DMS114 treated with DMSO at 0.1 percent for 48 hours (cell line): ENCODE data around the gene PRKD1.

Source experiments
- DNase-seq: peaks from one replicate; lab custom pipeline; 2025; ENCODE audit not compliant: unreplicated experiment; lab: John Stamatoyannopoulos, UW

Gene PRKD1

GRCh38 chr14:29687071-29687765 lies 240.4 kb downstream of the PRKD1 start:
- DNase-seq = no peak

DNA sequence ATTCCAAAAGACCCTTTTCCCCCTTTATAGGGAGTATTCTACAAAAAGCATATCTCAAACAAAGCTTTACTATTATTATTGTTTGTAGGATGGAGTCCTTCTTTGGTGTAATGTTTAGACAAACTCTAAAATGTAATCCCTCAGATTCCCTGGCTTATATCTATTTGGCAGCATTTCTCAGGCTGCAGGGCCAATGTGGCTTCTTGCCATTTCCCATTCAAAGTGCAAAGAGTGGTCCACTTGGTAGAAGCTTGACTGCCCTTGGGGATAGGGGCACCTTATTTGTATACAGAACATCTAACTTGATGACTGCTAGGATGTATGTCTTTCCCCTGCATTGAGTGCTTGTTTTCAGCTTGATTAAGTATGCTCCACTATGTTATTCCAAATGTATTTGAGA lies 242.7 kb downstream of the PRKD1 start:
- DNase-seq = no peak

GRCh38 chr14:29682789-29683188 lies 244.9 kb downstream of the PRKD1 start:
- DNase-seq = no peak

- DNase-seq = no peak
Measured at GRCh38 chr14:29681316-29681715, 246.3 kb downstream of the PRKD1 start.

- DNase-seq = no peak
Measured at GRCh38 chr14:29674566-29675285, 252.9 kb downstream of the PRKD1 start.

DNA sequence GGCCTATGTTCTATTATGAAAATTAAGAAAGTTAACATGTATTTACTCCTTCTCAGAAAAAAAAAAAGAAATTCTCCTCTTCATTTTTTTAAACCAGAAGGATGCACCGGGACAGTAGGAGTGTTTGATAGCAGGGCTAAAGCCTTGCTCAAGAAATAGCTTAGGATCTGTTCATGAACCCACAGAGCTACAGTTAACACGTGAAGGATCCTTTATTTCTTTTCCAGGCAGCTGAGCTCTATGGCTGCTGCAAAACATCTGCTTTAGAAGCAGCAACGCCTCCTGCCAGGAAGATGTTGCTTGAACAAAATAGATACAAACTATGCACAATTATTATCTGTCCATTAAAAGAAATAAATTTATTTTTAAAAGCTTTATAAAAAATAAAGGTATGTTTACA lies 254.8 kb downstream of the PRKD1 start:
- DNase-seq = no peak

- no peak for DNase-seq
Measured at GRCh38 chr14:29671034-29671433, 256.6 kb downstream of the PRKD1 start.

GRCh38 chr14:29668201-29668600 lies 259.4 kb downstream of the PRKD1 start:
- no peak for DNase-seq

GRCh38 chr14:29664515-29664914 lies 263.1 kb downstream of the PRKD1 start:
- no peak for DNase-seq

- DNase-seq = no peak
Measured at GRCh38 chr14:29663281-29663801, 264.3 kb downstream of the PRKD1 start.

- no peak for DNase-seq
Measured at GRCh38 chr14:29654901-29655550, 272.6 kb downstream of the PRKD1 start.

DNA sequence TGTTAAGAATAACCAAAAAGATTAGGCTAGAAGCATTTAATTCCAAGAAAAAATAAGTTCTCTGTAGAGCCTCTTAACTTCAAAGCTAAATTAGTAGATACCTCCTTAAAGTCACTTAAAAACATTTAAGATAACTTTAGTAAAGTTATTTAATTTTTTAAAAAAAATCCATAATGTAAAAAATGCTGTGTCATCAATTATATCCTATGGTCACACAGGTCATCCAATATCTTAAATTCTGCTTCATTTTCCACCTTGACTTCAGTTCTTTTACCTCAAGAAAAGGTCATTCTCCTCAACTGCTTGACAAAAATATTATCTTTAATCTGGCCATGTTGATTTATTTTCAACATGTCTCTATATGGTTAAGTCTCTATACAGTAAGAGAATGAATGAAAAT lies 274.3 kb downstream of the PRKD1 start:
- no peak for DNase-seq

GRCh38 chr14:29652571-29652970 lies 275.1 kb downstream of the PRKD1 start:
- no peak for DNase-seq

DNA sequence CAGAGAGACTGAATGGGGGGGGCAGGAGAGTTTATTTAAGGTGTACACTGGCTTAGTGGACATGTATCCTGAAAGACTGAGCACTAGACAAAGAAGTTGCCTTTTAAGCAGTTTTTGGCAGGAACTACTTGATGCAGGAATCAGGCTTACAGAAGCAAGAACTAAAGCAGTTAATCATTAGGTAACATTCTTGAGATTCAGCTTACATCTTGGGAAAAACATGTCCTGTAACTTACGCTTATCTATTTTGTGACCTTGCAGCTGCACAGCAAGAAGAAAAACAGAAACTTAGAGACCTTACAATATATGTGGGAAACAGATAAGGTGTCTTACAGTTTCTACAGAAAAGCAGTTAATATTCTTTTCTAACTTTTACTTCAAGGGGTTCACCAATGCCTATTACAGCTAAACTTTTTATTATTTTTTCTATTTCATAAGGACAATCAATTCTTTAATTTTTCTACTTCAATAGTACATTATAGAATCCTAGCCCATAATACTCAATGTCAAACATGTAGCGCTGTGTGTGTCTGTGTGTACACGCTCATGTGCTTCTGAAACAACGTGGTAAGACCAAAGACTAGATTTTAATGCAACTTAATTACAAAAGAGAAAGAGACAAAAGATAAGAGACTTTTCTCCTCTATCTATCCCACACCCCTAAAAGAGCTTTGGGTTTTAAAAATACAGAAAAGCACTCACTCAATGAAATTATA lies 276.9 kb downstream of the PRKD1 start:
- no peak for DNase-seq

- DNase-seq = no peak
Measured at GRCh38 chr14:29649170-29649569, 278.5 kb downstream of the PRKD1 start.

DNA sequence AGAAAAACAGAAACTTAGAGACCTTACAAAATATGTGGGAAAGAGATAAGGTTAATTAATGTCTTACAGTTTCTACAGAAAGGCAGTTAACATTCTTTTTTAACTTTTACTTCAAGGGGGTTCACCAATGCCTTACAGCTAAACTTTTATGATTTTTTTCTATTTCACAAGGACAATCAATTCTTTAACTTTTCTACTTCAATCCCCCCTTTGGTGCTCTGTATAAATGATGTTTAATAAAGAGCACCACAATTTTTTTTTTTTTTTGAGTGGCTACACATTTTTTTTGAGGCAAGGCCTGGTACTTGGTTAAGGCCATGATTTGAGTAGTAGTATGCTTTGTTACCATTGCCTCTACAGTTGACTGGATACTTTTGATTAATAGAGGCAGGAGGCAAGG lies 279.6 kb downstream of the PRKD1 start:
- no peak for DNase-seq

GRCh38 chr14:29645117-29645516 lies 282.5 kb downstream of the PRKD1 start:
- DNase-seq = no peak

DNA sequence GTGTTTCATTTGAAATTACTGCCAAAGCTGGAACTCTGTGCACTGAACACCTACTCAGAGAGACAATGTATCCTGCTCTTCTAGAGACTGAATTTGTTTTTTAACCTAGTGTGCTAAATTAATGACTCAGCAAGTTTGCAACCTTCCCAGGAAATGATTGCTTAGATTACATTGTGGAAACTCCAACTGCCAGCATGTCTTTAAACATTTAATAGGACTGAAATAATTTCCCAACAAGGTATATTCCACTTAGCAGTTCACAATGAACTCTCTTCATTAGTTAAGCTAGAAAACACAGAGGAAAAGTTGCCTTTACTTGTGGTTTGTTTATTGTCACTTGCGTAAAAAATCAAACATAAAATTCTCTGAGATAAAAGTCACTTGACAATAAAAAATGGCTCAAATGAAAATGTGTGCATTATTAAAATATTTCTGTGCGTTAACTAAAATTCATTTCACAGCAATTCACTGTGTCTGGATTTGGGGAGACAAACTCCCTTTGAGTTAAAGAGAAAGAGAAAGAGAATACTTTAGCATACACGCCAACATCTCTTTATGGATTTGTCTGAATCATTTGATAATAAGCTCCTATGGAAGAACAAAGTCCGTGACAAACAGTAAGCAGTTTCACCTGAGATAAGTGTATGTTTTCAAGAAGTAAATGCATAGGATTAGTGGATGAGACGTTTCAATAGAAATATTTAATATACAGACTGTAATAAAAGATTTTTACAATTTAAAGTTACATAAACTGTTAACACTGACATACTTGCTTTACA lies 284.0 kb downstream of the PRKD1 start:
- DNase-seq = no peak

DNA sequence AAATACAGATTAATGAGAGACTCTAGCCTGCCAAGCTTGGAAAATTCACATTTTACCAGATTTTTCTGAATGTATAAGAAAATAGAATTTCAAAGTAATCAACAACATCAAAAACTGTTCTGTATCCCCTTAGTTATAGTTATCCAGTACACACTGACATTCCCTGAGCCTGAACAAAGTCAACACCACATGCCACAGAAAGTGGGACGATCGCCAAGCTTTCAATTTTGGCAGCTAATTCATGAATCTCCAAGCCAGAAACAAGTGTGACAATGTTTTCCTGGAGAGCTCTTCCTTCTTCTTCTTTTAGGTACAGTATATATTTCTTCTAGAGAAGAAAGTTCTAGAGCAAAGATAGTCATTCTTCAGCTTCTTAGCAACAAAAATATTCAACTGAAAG lies 290.2 kb downstream of the PRKD1 start:
- no peak for DNase-seq

DNA sequence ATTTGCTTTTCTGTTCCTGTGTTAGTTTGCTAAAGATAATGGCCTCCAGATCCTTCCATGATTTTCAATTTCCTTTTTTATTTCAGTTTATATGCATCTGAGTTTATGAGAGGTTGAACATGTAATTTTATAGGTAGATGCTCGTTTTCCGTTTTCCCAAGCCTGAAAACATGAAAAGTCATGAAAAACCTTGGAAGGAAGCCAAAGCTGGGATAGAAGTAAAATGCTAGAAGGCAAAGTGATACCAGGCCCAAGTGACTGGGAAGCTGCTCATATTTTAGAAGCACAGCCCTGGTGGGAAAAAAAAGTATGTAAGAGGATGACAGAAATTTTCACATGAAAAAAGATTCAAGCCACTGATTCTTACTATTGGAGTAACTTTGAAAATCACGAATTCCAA lies 290.8 kb downstream of the PRKD1 start:
- DNase-seq = no peak
